ENCODE data around the gene XYLB. TPM values are rescaled to one million over a fixed set of nuclear protein-coding genes. Genes with fewer than 3 reads are reported as not detected.
A peak's percentile ranks its signal among the peaks of the same experiment; 100 is the strongest.
"Not testable (repeated sequence)": the region's sequence is repeated elsewhere in the genome, so short reads cannot be mapped to it uniquely, and the experiment has no call there.

XYLB gene
- total RNA-seq, 2 experiments from 2014 or later = 4.4 to 4.7 TPM

DNA sequence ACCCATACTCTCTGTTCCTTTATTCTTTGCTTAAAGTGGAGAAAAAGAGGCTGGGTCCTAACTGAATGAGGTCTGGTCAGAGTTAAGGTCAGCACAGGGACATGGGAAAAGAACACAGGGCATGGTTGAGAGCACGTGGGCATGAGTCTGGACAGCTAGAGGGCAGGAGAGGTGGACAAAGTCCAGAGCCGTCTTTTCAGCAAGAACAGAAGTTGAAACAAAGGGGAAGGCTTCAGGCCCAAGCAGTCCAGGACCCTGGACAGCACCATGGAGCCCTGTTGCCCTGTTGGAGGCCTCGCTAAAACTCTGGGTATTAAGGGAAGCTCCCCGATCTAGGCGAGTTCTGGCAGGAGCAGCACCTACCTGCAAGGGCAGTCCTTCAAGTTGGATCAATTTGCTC lies 50.7 kb downstream of the XYLB start:
- Mint-ChIP-seq H3K27me3 (no peaks in the 10 kb centered on the region), H3K4me3 (no peak overlapping the region), H3K9me3 (no peaks in the 10 kb centered on the region), H3K4me1 (ENCODE audit: low read depth) (no peaks in the 10 kb centered on the region), H3K27ac (no peak overlapping the region), H3K36me3 (ENCODE audit: low read depth) (peaks cover 25% of the 10 kb centered on the region)
- intact Hi-C loops (cut with micrococcal nuclease) = no loop called here
- ATAC-seq (no peak), DNase-seq (peak; percentile 8)
- POLR2A ChIA-PET = no interaction called here
- CTCF ChIA-PET = no interaction called here
- TF ChIP-seq, protein P1, sequence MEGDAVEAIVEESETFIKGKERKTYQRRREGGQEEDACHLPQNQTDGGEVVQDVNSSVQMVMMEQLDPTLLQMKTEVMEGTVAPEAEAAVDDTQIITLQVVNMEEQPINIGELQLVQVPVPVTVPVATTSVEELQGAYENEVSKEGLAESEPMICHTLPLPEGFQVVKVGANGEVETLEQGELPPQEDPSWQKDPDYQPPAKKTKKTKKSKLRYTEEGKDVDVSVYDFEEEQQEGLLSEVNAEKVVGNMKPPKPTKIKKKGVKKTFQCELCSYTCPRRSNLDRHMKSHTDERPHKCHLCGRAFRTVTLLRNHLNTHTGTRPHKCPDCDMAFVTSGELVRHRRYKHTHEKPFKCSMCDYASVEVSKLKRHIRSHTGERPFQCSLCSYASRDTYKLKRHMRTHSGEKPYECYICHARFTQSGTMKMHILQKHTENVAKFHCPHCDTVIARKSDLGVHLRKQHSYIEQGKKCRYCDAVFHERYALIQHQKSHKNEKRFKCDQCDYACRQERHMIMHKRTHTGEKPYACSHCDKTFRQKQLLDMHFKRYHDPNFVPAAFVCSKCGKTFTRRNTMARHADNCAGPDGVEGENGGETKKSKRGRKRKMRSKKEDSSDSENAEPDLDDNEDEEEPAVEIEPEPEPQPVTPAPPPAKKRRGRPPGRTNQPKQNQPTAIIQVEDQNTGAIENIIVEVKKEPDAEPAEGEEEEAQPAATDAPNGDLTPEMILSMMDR (IDR thresholded peaks at IDR 0.05) = no peak

DNA sequence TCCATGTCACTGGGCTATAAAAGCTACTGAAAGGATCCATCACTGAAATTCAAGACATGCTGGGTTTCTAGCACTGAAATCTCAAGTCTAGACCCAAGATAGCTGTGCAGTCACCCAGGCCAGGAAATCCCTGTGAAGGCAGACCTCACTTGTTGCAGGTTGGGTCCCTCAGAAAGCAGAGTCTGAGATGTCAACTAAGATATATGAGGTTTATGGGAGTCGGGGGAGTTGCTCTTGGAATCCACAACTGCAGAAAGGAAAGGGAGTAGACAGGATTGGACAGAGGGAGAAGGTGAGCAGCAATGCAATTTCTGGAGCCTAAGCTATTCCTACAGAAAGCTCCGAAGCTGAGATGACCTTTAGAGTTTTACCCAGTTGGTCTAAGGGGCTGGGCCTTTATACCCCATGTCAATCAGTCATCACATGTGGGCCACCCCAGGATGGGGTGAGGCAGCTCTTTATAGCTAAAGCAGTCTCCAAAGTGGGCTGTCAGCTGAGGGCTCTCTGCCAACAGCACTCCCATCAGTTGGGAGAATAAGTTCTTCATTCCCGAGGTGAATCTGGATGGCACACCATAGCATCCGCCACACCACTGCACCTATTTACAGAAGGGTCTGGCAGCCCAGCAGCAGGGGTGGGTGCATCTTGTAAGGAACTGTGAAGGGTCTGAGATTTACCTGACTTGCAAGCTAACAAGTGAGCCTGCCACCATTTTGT lies 54.8 kb downstream of the XYLB start:
- Mint-ChIP-seq H3K36me3 (ENCODE audit: low read depth) (peaks cover 30% of the 10 kb centered on the region), H3K4me3 (no peak overlapping the region), H3K4me1 (ENCODE audit: low read depth) (no peaks in the 10 kb centered on the region), H3K9me3 (peaks cover 3% of the 10 kb centered on the region), H3K27me3 (no peaks in the 10 kb centered on the region), H3K27ac (no peak overlapping the region)
- CTCF ChIA-PET = no interaction called here
- intact Hi-C loops (cut with micrococcal nuclease) = no loop called here
- POLR2A ChIA-PET = no interaction called here
- ATAC-seq (no peak), DNase-seq (no peak)
- TF ChIP-seq, protein P1 (IDR thresholded peaks at IDR 0.05) = no peak

DNA sequence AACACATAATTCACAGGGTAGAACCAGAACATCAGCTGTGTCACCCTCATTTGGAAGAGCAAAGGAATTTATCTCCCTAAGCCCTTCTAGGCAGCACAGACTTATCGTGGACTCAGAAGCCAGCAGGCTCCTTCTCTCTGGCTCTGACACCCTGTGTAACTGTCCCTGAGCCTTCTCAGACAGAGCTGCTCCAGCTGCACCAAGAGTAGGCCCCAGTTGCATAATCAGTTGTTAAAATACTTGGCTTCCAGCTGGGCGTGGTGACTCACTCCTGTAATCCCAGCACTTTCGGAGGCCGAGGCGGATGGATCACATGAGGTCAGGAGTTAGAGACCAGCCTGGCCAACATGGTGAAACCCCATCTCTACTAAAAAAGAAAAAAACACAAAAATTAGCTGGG lies 57.7 kb downstream of the XYLB start:
- no peaks in the 10 kb centered on the region for H3K4me1 Mint-ChIP-seq (ENCODE audit: low read depth)
- no peak for DNase-seq
- H3K4me3 Mint-ChIP-seq = no peak overlapping the region
- ATAC-seq = no peak
- TF ChIP-seq, protein P1 (IDR thresholded peaks at IDR 0.05) = no peak
- ChIA-PET CTCF (interaction anchor here (0.7 kb wide), 1 partner anchor 10 kb away, joined by 3 read pairs; no protein-coding TSS in a partner anchor), POLR2A (interaction anchor here (1.3 kb wide), 1 partner anchor 10 kb away, joined by 5 read pairs; no protein-coding TSS in a partner anchor)
- H3K9me3 Mint-ChIP-seq = peaks cover 3% of the 10 kb centered on the region
- no peaks in the 10 kb centered on the region for H3K27me3 Mint-ChIP-seq
- no peak overlapping the region for H3K27ac Mint-ChIP-seq
- H3K36me3 Mint-ChIP-seq (ENCODE audit: low read depth) = peaks cover 17% of the 10 kb centered on the region
- intact Hi-C loops (cut with micrococcal nuclease) = no loop called here

DNA sequence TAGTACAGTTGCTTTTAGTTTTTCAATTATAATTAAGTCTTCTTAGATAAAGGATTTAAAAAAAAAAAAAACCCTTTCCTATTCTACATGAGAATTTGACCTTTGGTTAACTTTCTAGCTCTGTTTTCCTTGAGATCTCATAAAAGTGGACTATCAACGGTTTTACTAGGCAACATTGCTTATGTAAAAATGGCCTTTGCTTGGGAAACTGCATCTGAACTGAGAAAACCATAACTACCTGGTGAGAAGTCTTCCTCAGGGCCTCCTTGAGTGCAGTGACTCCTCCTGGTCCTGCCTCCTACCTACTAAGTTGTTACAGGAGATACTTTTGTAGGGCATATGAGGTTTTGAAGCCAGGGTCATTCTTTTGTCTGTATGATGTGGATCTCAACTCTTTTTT lies 65.0 kb downstream of the XYLB start:
- Mint-ChIP-seq H3K4me1 (ENCODE audit: low read depth) (no peaks in the 10 kb centered on the region), H3K4me3 (no peak overlapping the region), H3K27ac (no peak overlapping the region), H3K27me3 (no peaks in the 10 kb centered on the region), H3K9me3 (peaks cover 4% of the 10 kb centered on the region), H3K36me3 (ENCODE audit: low read depth) (peaks cover under 1% of the 10 kb centered on the region)
- ATAC-seq (no peak), DNase-seq (no peak)
- intact Hi-C loops (cut with micrococcal nuclease) = no loop called here
- TF ChIP-seq, protein P1 (IDR thresholded peaks at IDR 0.05) = no peak
- ChIA-PET CTCF (no interaction called here), POLR2A (no interaction called here)

DNA sequence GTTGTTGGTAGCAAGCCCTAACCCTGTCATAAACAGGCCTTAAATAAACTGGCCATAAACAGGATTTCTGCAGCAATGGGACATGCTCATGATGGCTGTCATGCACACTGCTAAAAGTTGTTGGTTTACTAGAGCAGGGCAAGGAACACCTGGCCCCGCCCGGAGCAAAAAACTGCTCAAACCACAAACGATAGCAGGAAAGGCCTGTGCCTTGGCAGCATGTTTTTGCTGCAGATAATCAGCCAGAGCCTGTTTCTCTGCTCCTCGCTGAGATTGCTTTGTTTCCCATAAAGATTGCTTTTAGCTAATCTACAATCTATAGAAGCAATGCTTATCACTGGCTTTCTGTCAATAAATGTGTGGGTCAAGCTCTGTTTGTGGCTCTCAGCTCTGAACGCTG lies 74.2 kb downstream of the XYLB start:
- H3K9me3 Mint-ChIP-seq; intact Hi-C loops (cut with micrococcal nuclease); H3K4me3 Mint-ChIP-seq; ATAC-seq; H3K27me3 Mint-ChIP-seq; DNase-seq; H3K36me3 Mint-ChIP-seq (ENCODE audit: low read depth); H3K27ac Mint-ChIP-seq; POLR2A ChIA-PET: not testable (repeated sequence)
- CTCF ChIA-PET = interaction anchor here (1.4 kb wide), 1 partner anchor 74 kb away, joined by 3 read pairs; the partner anchor contains the start of gene XYLB
- H3K4me1 Mint-ChIP-seq (ENCODE audit: low read depth) = peaks cover 22% of the 10 kb centered on the region

All from activated CD8-positive, alpha-beta T cell treated with anti-CD3 and anti-CD28 coated beads for 36 hours (primary cell).